Activated CD4-positive, alpha-beta memory T cell treated with anti-CD3 and anti-CD28 coated beads, Interleukin-2, amount 10 ng/mL, durations not matched to agents 7 days and 5 days (primary cell): ENCODE results near the gene TBCD. TPM values are rescaled to one million over a fixed set of nuclear protein-coding genes. Genes with fewer than 3 reads are reported as not detected.

Source experiments
- CTCF ChIA-PET: fragments of 350-600 bp; sonication (Branson Sonifier 250); formaldehyde crosslinking; loops from one replicate; lab custom pipeline; 2021; ENCODE audit warnings: antibody characterized with exemption, inconsistent platforms; lab: Charles Lee
- POLR2A ChIA-PET: fragments of 350-600 bp; sonication (Branson Sonifier 250); formaldehyde crosslinking; loops from one replicate; lab custom pipeline; 2021; ENCODE audit warnings: antibody characterized with exemption; lab: Charles Lee
- DNase-seq: peaks from one replicate; pipeline ENCODE4 v3.0.0-alpha.2; 2020
- H3K27ac Mint-ChIP-seq: one replicate; pipeline ENCODE4 v1.8.0; 2021; ENCODE audit warnings: mild to moderate bottlenecking, mixed read lengths
- H3K27me3 Mint-ChIP-seq: one replicate; pipeline ENCODE4 v1.8.0; 2021; ENCODE audit warnings: mixed read lengths
- H3K36me3 Mint-ChIP-seq: one replicate; pipeline ENCODE4 v1.8.0; 2021; ENCODE audit warnings: low read depth, mixed read lengths
- H3K4me1 Mint-ChIP-seq: one replicate; pipeline ENCODE4 v1.8.0; 2021; ENCODE audit warnings: mixed read lengths
- H3K4me3 Mint-ChIP-seq: one replicate; pipeline ENCODE4 v1.8.0; 2021; ENCODE audit warnings: mild to moderate bottlenecking, mixed read lengths
- H3K9me3 Mint-ChIP-seq: one replicate; pipeline ENCODE4 v1.8.0; 2021; ENCODE audit warnings: mixed read lengths
- total RNA-seq, 2 experiments: library from RNA; stranded (reverse); gene quantifications; one replicate each; pipeline ENCODE4 v1.2.3, GENCODE V29; 2021

Gene TBCD
- total RNA-seq, 2 experiments from 2014 or later, result 133 to 135 TPM

DNA sequence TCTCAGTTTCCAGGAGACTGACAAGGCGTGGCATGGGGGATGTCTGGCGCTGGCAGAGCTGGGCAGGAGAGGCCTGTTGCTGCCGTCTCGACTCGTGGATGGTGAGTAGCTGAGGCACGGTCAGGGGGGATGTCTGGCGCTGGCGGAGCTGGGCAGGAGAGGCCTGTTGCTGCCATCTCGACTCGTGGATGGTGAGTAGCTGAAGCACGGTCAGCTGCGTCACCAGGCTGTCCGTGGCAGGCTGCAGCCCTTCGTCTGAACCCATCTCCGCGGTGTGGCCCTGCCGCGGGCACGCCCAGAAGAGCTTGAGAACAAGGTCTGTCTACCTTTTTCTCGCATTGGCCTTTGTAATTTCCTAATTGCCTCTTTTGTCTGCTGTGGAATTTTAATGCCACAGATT, 63.0 kb downstream of the TBCD start:
- Mint-ChIP-seq H3K9me3 (no peaks in the 10 kb centered on the region), H3K36me3 (peaks cover 38% of the 10 kb centered on the region), H3K27me3 (no peaks in the 10 kb centered on the region), H3K4me3 (no peak overlapping the region), H3K4me1 (peaks cover 18% of the 10 kb centered on the region), H3K27ac (no peak overlapping the region)
- no peak for DNase-seq
- CTCF ChIA-PET, result no interaction called here
- POLR2A ChIA-PET, result no interaction called here

DNA sequence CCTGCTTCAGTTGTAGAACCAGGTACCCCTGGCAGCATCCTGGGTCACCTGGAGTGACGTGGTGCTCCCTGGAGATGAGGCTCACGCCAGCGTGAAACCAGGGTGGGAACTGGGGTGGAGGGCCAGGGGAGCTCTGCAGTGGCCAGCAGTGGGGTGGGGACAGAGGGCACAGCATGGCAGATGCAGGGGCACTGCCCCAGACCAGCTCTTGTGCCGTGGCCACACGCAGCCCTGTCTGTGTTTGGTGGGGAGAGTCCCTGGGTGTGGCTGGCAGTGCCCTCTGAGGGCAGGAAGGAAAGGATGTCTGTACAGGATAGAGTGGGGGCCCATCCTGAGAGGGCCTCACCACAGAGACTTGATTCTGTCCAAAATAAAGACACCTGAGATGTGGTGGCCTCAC, 63.5 kb downstream of the TBCD start:
- DNase-seq, result no peak
- H3K27ac Mint-ChIP-seq, result no peak overlapping the region
- H3K4me3 Mint-ChIP-seq, result no peak overlapping the region
- CTCF ChIA-PET, result no interaction called here
- peaks cover 41% of the 10 kb centered on the region for H3K36me3 Mint-ChIP-seq
- peaks cover 4% of the 10 kb centered on the region for H3K9me3 Mint-ChIP-seq
- peaks cover 18% of the 10 kb centered on the region for H3K4me1 Mint-ChIP-seq
- no peaks in the 10 kb centered on the region for H3K27me3 Mint-ChIP-seq
- POLR2A ChIA-PET, result no interaction called here

DNA sequence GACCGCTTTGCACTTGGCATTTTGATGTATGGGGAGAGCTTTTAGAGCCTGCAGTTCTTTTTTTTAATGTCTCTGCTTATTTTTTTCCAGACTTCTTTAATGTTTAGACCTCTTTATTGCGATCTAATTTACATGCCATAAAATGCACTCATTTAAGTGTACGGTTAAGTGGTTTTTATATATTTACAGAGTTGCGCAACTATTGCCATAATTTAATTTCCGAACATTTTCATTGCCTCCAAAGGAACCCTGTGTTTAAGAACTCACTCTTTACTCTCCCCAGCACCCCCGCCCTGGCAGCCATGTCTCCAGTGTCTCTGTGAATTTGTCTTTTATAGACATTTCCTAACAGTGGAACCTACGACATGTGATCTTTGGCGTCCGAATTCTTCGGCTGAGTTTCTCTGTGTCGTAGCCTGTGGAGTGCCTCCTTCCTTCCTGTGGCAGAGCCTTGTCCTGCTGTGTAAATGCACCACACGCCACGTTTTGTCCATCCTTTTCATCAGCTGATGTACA, 64.0 kb downstream of the TBCD start:
- Mint-ChIP-seq H3K4me3 (no peak overlapping the region), H3K9me3 (peaks cover 7% of the 10 kb centered on the region), H3K27ac (no peak overlapping the region), H3K4me1 (peaks cover 18% of the 10 kb centered on the region), H3K27me3 (no peaks in the 10 kb centered on the region), H3K36me3 (peaks cover 46% of the 10 kb centered on the region)
- no peak for DNase-seq
- CTCF ChIA-PET, result no interaction called here
- POLR2A ChIA-PET, result no interaction called here

DNA sequence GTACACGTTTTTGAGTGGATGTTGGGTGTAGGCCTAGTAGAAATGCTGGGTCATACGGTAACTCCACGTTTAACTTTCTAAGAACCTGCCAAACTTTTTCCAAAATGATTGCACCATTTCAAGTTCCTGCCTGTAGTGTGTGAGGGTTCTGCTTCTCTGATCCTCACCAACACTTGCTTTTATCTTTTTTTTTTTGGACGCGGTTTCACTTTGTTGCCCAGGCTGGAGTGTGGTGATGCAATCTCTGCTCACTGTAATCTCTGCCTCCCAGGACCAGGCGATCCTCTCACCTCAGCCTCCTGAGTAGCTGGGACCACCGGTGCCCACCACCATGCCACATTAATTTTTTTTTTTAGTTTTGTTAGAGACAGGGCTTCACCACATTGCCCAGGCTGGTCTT, 64.5 kb downstream of the TBCD start:
- Mint-ChIP-seq H3K9me3 (peaks cover 7% of the 10 kb centered on the region), H3K27me3 (no peaks in the 10 kb centered on the region)
- CTCF ChIA-PET, result no interaction called here

DNA sequence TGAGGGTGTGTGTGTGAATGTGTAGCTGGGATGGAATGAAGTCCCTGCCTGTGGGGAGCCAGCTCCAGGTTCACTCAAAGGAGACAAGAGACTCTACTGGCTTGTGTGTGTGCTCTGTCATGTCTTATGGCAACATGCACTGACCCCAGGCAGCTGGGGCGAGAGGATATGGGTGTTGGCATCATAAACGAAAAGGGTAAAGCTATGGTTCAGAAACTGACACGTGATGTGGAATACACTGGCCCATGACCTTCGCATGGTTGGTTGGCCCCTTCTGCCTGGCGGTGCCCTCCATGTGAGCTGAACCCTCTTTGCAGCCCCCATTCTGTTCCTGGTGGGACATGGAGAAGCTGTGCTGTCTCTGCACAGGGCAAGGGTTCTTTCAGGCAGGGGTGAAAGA, 66.1 kb downstream of the TBCD start:
- peaks cover 18% of the 10 kb centered on the region for H3K4me1 Mint-ChIP-seq
- H3K27ac Mint-ChIP-seq, result no peak overlapping the region
- DNase-seq, result no peak
- peaks cover 58% of the 10 kb centered on the region for H3K36me3 Mint-ChIP-seq
- H3K4me3 Mint-ChIP-seq, result no peak overlapping the region
- H3K9me3 Mint-ChIP-seq, result peaks cover 7% of the 10 kb centered on the region
- ChIA-PET POLR2A (interaction anchor here (3.1 kb wide), 1 partner anchor 12 kb away, joined by 7 read pairs; no protein-coding TSS in a partner anchor), CTCF (no interaction called here)
- H3K27me3 Mint-ChIP-seq, result no peaks in the 10 kb centered on the region

More for the DNA sequence above, 64.5 kb downstream of the TBCD start:
- Mint-ChIP-seq H3K4me1 (peaks cover 18% of the 10 kb centered on the region), H3K4me3 (no peak overlapping the region), H3K36me3 (peaks cover 51% of the 10 kb centered on the region), H3K27ac (no peak overlapping the region)
- no peak for DNase-seq
- POLR2A ChIA-PET, result no interaction called here

DNA sequence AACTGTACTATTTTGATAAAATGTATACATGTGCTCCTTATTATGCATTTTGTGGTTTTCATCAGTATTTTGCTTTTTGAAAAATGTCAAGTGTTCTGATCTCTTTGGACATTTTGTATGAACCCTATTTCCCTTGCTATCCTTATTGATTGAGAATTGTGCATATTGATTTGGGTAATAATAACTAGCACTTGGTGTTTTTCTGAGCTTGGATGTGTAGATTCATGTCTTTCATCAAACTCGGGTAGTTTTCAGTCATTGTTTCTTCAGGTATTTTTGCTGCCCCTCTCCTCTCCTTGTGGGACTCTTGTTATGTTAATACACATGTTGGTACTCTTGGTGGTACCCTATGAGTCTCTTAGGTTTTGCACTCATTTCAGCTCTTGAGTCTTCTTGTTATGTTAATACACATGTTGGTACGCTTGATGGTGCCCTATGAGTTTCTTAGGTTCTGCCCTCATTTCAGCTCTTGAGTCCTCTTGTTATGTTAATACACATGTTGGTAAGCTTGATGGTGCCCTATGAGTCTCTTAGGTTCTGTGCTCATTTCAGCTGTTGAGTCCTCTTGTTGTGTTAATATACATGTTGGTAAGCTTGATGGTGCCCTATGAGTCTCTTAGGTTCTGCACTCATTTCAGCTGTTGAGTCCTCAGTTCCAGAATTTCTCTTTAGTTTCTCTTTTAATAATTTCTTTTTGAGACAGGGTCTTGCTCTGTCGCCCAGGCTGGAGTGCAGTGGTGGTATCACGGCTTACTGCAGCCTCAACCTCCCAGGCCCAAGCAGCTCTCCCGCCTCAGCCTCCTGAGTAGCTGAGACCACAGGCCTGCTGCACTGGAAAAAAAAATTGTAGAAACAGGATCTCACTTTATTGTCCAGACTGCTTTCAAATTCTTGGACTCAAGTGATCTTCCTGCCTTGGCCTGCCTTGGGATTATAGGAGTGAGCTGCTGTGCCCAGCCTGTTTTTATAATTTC, 68.7 kb downstream of the TBCD start:
- H3K36me3 Mint-ChIP-seq, result peaks cover 51% of the 10 kb centered on the region
- peaks cover 7% of the 10 kb centered on the region for H3K9me3 Mint-ChIP-seq
- H3K27me3 Mint-ChIP-seq, result no peaks in the 10 kb centered on the region
- H3K4me1 Mint-ChIP-seq, result peaks cover 9% of the 10 kb centered on the region
- ChIA-PET POLR2A (interaction anchor here (3.1 kb wide), 1 partner anchor 9 kb away, joined by 7 read pairs; no protein-coding TSS in a partner anchor), CTCF (no interaction called here)
- H3K27ac Mint-ChIP-seq, result no peak overlapping the region
- DNase-seq, result no peak
- no peak overlapping the region for H3K4me3 Mint-ChIP-seq

DNA sequence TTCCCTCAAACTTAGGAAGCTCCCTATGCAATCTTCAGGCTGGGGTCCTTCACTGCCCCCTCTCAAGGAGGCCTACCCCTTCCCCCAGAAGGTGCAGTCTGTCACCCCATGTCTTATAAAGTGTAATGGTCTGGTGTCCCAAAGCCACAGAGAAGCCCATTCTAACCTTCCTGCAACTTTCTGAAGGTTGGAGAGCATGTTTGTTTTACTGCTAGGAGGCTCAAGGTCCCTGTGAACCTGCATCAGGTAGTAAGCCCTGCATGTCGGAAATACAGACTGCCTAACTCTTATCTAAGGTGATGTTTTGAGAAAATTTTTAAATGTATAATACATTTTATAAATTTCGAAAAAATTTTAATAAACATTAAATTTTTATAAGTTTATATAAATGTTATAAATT, 69.7 kb downstream of the TBCD start:
- ChIA-PET POLR2A (no interaction called here), CTCF (no interaction called here)
- Mint-ChIP-seq H3K4me3 (no peak overlapping the region), H3K36me3 (peaks cover 44% of the 10 kb centered on the region), H3K9me3 (peaks cover 7% of the 10 kb centered on the region), H3K27me3 (no peaks in the 10 kb centered on the region), H3K27ac (no peak overlapping the region), H3K4me1 (no peaks in the 10 kb centered on the region)
- no peak for DNase-seq

DNA sequence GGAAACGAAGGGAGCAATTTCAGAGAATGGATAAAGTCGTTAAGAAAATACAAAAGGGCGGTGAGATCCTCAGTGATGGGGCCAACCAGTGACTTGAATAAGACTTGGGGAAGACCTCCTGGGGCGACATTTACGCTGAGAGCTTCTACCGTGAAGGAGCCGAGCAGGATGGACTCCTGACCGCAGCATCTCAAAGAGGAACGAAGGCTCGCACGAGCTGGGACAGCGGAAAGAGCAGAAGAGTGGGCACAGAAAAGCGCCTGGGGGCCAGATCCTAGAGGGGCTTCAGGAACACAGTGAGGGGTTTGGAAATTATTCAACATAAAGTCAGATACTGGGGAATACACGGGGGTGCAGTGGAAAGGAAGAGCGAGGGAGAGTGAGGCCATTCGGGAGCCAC, 70.4 kb downstream of the TBCD start:
- H3K4me3 Mint-ChIP-seq, result no peak overlapping the region
- H3K36me3 Mint-ChIP-seq, result peaks cover 46% of the 10 kb centered on the region
- no peaks in the 10 kb centered on the region for H3K4me1 Mint-ChIP-seq
- no peak overlapping the region for H3K27ac Mint-ChIP-seq
- H3K27me3 Mint-ChIP-seq, result no peaks in the 10 kb centered on the region
- ChIA-PET POLR2A (no interaction called here), CTCF (no interaction called here)
- H3K9me3 Mint-ChIP-seq, result peaks cover 7% of the 10 kb centered on the region
- DNase-seq, result no peak

DNA sequence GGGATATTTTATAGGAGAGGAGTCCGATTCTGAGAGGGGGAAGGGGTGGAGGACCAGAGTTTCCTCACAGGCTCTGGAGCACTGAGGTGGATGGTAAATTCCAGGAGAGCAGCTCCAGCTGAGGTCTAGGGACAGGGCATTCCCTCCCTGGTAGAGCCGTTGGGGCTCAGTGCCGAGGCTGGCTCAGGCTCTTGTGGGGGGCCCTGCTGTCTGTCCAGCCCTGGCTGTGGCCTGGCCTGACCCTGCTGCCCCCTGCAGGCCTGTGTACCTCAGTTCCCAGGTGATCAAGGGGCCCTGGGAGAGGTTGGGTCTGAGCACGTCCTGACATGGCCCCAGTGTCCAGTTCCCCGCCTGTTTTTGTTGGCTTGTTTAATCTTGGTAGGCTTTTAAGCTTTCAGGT, 71.1 kb downstream of the TBCD start:
- no peak overlapping the region for H3K27ac Mint-ChIP-seq
- no peaks in the 10 kb centered on the region for H3K4me1 Mint-ChIP-seq
- CTCF ChIA-PET, result no interaction called here
- no peak for DNase-seq
- no peak overlapping the region for H3K4me3 Mint-ChIP-seq
- peaks cover 11% of the 10 kb centered on the region for H3K9me3 Mint-ChIP-seq
- H3K36me3 Mint-ChIP-seq, result peaks cover 48% of the 10 kb centered on the region
- POLR2A ChIA-PET, result no interaction called here
- H3K27me3 Mint-ChIP-seq, result no peaks in the 10 kb centered on the region

DNA sequence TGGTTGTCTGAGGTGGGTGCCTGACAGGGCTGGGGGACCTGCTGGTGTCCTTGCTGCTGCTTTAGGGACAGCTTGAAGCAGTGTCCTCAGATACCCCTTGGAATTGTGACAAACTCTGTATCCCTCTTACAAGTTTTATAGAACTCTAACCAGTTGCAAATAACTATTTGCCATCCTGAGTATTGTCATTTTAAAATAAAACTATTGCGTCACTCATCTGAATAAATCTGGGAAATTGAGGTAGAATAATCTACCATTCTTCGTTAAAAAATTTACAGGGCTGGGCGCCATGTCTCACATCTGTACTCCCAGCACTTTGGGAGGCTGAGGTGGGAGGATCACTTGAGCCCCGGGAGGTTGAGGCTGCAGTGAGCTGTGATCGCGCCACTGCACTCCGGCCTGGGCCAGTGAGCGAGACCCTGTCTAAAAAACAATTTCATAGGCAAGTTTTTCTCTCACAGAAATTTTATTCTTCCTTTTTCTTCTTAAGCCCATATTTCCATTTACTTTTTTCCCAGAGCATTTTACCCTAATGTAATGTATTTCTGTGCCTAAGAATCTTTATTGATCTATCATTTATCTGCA, 73.8 kb downstream of the TBCD start:
- no peak for DNase-seq
- peaks cover 37% of the 10 kb centered on the region for H3K36me3 Mint-ChIP-seq
- no peaks in the 10 kb centered on the region for H3K4me1 Mint-ChIP-seq
- H3K27ac Mint-ChIP-seq, result no peak overlapping the region
- H3K27me3 Mint-ChIP-seq, result no peaks in the 10 kb centered on the region
- ChIA-PET CTCF (interaction anchor here (1.2 kb wide), 1 partner anchor 11 kb away, joined by 4 read pairs; no protein-coding TSS in a partner anchor), POLR2A (no interaction called here)
- peaks cover 10% of the 10 kb centered on the region for H3K9me3 Mint-ChIP-seq
- H3K4me3 Mint-ChIP-seq, result no peak overlapping the region

DNA sequence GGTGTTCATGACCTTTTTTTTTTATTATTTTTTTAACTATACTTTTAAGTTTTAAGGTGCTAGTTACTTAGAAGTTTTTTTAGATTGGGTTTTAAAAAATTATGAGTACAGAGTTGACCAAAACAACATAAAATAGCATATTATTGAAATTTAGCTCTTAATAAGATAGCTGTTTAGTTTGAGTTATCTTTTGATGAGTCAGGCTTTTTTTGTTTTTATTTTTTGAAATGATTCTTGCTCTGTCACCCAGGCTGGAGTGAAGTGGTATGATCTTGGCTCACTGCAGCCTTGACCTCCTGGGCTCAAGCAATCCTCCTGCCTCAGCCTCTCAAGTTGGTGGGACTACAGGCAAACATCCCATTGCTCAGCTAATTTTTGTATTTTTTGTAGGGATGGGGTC, 74.3 kb downstream of the TBCD start:
- CTCF ChIA-PET, result no interaction called here
- POLR2A ChIA-PET, result no interaction called here
- DNase-seq, result no peak
- H3K4me1 Mint-ChIP-seq, result no peaks in the 10 kb centered on the region
- no peak overlapping the region for H3K27ac Mint-ChIP-seq
- H3K9me3 Mint-ChIP-seq, result peaks cover 10% of the 10 kb centered on the region
- H3K36me3 Mint-ChIP-seq, result peaks cover 31% of the 10 kb centered on the region
- H3K27me3 Mint-ChIP-seq, result no peaks in the 10 kb centered on the region
- no peak overlapping the region for H3K4me3 Mint-ChIP-seq

DNA sequence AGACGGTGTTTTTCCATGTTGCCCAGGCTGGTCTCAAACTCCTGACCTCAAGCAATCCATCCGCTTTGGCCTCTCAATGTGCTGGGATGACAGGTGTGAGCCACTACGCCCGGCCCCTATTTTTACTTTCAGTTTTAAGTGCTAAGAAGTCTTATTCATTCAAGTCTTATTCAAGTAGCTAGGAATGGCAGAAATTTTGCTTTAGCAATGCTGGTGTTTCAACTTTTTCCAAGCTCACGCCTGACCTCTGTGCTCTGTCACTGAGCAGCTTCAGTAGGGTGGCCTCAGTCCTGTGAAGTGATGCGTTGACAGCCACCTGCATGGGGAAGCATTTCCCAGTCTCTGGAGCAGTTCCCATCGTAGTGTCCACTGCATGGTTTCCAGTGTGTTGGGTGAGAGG, 75.1 kb downstream of the TBCD start:
- H3K36me3 Mint-ChIP-seq, result peaks cover 33% of the 10 kb centered on the region
- peaks cover 10% of the 10 kb centered on the region for H3K9me3 Mint-ChIP-seq
- CTCF ChIA-PET, result no interaction called here
- POLR2A ChIA-PET, result no interaction called here
- no peak overlapping the region for H3K27ac Mint-ChIP-seq
- H3K4me3 Mint-ChIP-seq, result no peak overlapping the region
- no peaks in the 10 kb centered on the region for H3K27me3 Mint-ChIP-seq
- H3K4me1 Mint-ChIP-seq, result no peaks in the 10 kb centered on the region
- no peak for DNase-seq

DNA sequence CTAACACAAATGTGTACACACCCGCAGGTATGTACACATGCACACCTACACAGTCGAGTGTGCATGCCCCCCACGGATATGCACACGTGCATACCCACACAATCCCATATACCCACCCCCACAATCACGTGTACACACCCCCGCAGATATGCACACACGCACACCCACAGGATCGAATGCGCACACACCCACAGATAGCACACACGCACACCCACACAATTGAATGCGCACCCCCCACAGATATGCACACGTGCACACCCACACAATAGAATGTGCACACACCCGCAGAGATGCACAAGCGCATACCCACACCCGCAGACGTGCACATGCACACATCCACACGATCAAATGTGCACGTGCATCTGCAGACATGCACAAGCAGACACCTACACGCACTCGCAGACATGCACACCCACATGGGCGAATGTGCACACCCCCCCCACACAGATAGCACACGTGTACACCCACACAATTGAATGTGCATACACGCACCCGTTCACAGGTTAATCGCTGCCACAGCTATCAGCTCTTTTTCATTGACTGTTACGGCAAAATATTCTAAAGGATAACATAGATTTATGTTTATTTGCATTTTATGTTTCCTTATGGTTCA, 77.1 kb downstream of the TBCD start:
- CTCF ChIA-PET, result no interaction called here
- Mint-ChIP-seq H3K36me3 (peaks cover 26% of the 10 kb centered on the region), H3K27ac (no peak overlapping the region), H3K9me3 (peaks cover 10% of the 10 kb centered on the region), H3K27me3 (no peaks in the 10 kb centered on the region), H3K4me1 (no peaks in the 10 kb centered on the region), H3K4me3 (no peak overlapping the region)
- POLR2A ChIA-PET, result interaction anchor here (1.4 kb wide), 1 partner anchor 10 kb away, joined by 7 read pairs; no protein-coding TSS in a partner anchor
- DNase-seq, result no peak
